ENCODE measurements around the gene C1QTNF8. TPM values are rescaled to one million over a fixed set of nuclear protein-coding genes. Genes with fewer than 3 reads are reported as not detected.

C1QTNF8 gene
- total and polyA plus RNA-seq, 2 experiments from 2014 or later = 0.15 TPM; not detected in 1

- no peak for DNase-seq (ENCODE audit: low read depth in 1 of 2, low spot score in 1 of 2)
- Histone ChIP-seq H3K9me3 (ENCODE audit: low read depth) (no peaks in the 10 kb centered on the region), H3K36me3 (no peaks in the 10 kb centered on the region), H3K4me3 (no peak overlapping the region), H3K4me1 (ENCODE audit: low read depth) (no peaks in the 10 kb centered on the region), H3K27ac (no peak overlapping the region), H3K27me3 (no peaks in the 10 kb centered on the region)
- no peak for TF ChIP-seq CTCF (IDR thresholded peaks at IDR 0.05; ENCODE audit: low read depth, low read length)
Measured at GRCh38 chr16:1082952-1083675, 12.9 kb downstream of the C1QTNF8 start.

GRCh38 chr16:1082266-1082951, 13.6 kb downstream of the C1QTNF8 start:
- Histone ChIP-seq H3K9me3 (ENCODE audit: low read depth) (no peaks in the 10 kb centered on the region), H3K4me1 (ENCODE audit: low read depth) (no peaks in the 10 kb centered on the region), H3K27me3 (no peaks in the 10 kb centered on the region), H3K27ac (no peak overlapping the region), H3K36me3 (no peaks in the 10 kb centered on the region), H3K4me3 (no peak overlapping the region)
- DNase-seq (ENCODE audit: low read depth in 1 of 2, low spot score in 1 of 2) = peak in 1 of 2 donors; percentile 48
- no peak for TF ChIP-seq CTCF (IDR thresholded peaks at IDR 0.05; ENCODE audit: low read depth, low read length)

DNA sequence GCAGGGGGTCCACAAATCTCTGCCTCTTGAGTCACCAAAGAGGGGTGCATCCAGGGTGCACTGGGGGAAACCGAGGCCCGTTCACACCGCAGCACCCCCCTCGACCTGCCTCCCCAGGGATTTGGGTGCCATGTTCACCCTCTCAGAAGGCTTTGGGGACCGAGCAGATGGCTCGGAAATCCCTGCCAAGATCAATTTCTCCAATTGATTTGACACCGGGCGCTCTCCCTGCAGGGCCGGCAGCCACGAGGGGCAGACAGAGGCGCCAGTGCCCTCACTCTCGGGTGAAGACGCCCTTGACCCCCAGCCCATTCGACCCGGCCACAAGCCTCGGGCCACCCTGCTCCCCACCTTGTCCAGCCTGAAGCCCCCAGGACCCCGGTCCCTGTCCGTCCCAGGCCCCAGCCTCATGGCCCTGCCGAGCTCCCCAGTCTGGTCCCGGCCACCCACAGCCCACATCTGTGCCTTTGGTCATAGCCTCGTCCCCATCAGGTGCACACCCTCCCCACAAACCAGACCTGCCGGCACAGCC, 14.2 kb downstream of the C1QTNF8 start:
- no peak overlapping the region for H3K27ac ChIP-seq
- H3K4me3 ChIP-seq = no peak overlapping the region
- no peaks in the 10 kb centered on the region for H3K9me3 ChIP-seq (ENCODE audit: low read depth)
- no peaks in the 10 kb centered on the region for H3K27me3 ChIP-seq
- no peak for DNase-seq (ENCODE audit: low read depth in 1 of 2, low spot score in 1 of 2)
- H3K4me1 ChIP-seq (ENCODE audit: low read depth) = peaks cover 4% of the 10 kb centered on the region
- no peaks in the 10 kb centered on the region for H3K36me3 ChIP-seq
- no peak for TF ChIP-seq CTCF (IDR thresholded peaks at IDR 0.05; ENCODE audit: low read depth, low read length)

- DNase-seq (ENCODE audit: low read depth in 1 of 2, low spot score in 1 of 2) = no peak
- no peak for TF ChIP-seq CTCF (IDR thresholded peaks at IDR 0.05; ENCODE audit: low read depth, low read length)
Measured at GRCh38 chr16:1080801-1081733, 15.0 kb downstream of the C1QTNF8 start.

More at GRCh38 chr16:1080801-1081733, 15.0 kb downstream of the C1QTNF8 start:
- Histone ChIP-seq H3K4me3 (no peak overlapping the region), H3K27ac (no peak overlapping the region), H3K9me3 (ENCODE audit: low read depth) (no peaks in the 10 kb centered on the region), H3K27me3 (no peaks in the 10 kb centered on the region), H3K4me1 (ENCODE audit: low read depth) (peaks cover 7% of the 10 kb centered on the region), H3K36me3 (no peaks in the 10 kb centered on the region)

All from cardiac muscle cell (in vitro differentiated cells and primary cell).